IPS-18c (cell line): ENCODE data around the gene VWA8.
"Not testable (repeated sequence)": the region's sequence is repeated elsewhere in the genome, so short reads cannot be mapped to it uniquely, and the experiment has no call there.

Source experiments
- H3K4me3 ChIP-seq: 2 replicates; pipeline ENCODE4 v1.7.0; 2013; ENCODE audit warnings: low read depth, mild to moderate bottlenecking, low read length, moderate library complexity; ENCODE audit not compliant: insufficient read depth
- H3K9me3 ChIP-seq: one replicate; pipeline ENCODE4 v1.6.1; 2013; ENCODE audit warnings: mild to moderate bottlenecking, low read length, moderate library complexity; ENCODE audit not compliant: control insufficient read depth, insufficient read depth

VWA8 gene

DNA sequence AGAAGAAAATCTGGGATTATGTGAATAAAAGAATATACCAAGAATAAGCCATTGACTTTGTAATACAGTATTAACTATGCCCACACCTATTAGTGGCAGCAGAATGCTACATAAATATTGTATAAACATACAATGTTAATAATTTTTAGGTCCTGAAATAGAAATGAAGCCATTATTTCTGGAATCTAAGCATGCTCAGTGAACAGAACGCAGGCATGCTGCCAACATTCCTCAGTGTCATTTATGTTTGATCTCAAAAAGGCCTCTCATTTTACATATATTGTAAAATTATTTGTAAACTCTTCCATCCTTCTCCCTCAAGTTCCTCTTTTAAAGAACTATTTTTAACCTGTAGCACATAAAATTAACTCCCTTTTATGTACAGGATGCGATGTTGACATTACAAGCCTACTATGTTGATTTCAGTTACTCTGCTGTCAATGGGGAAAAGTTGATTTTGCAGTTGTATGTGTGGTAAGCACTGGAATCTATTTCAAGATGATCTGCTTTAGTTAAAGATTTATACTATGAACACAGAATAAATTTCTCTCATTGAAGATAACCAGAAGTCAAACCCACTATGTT is 118.8 kb downstream of the VWA8 start:
- Histone ChIP-seq H3K4me3 (no peak overlapping the region), H3K9me3 (no peaks in the 10 kb centered on the region)

DNA sequence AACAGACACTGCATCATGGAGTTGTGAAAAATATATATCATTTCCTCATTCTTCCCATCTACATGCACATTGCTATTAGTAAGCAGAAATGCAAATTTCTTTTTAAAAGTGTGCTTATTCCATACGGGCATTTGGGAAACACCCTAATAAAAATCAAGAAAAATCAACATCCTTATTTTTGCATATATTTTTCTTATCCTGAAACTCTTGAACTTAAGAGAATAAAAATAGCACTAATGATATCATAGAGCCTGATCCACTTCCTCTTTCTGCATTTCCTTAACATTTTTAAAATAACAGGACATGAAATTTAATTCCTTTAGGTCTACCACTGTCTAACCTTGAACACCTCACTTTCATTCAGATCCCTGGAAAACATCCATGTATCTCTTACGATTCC is 123.3 kb downstream of the VWA8 start:
- no peak overlapping the region for H3K4me3 ChIP-seq
- H3K9me3 ChIP-seq: peaks cover 3% of the 10 kb centered on the region

DNA sequence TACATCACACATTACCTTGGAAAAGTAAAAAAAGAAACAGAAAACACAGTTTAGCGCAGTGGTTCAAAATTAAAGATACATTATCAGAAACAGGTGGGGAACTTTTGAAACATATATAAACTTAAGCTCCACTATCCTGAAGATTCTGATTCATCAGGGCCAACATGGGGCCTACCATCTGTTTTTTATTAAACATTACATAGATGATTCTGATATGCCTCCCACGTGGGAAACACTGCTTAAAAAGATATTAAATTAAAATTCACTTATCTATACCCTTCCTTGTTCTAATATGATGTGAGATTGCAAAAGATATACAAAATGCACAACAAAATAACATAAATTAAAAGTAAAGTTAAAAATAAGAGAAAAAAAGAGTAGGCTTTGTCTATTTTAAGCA is 125.0 kb downstream of the VWA8 start:
- peaks cover 3% of the 10 kb centered on the region for H3K9me3 ChIP-seq
- no peak overlapping the region for H3K4me3 ChIP-seq

DNA sequence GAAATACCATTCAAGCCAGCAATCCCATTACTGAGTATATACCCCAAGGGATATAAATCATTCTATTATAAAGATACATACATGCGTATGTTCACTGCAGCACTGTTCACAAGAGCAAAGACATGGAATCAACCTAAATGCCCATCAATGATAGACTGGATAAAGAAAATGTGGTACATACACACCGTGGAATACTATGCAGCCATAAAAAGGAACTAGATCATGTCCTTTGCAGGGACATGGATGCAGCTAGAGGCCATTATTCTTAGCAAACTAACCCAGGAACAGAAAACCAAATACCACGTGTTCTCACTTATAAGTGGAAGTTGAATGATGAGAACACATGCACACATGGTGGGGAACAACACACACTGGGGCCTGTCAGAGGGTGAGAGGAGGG is 126.2 kb downstream of the VWA8 start:
- H3K9me3 ChIP-seq, H3K4me3 ChIP-seq: not testable (repeated sequence)

DNA sequence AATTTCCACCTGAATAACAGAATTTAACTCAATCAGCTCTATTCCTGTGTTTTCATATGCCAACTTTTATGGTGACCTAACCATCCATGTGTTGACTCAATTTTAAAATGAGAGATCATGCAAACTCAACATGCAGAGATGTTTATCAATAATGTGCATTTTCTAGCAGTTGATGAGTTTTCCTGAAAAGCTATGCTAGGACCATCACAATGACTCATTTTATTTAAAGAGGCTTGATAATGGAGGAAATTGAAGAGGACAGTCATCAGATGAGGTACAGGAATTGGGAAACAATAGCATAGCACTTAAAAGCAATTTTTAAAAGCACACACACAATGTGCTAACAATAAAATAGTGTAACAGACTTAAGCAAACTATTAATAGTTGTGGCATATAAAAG is 127.1 kb downstream of the VWA8 start:
- Histone ChIP-seq H3K4me3 (no peak overlapping the region), H3K9me3 (peaks cover 3% of the 10 kb centered on the region)

DNA sequence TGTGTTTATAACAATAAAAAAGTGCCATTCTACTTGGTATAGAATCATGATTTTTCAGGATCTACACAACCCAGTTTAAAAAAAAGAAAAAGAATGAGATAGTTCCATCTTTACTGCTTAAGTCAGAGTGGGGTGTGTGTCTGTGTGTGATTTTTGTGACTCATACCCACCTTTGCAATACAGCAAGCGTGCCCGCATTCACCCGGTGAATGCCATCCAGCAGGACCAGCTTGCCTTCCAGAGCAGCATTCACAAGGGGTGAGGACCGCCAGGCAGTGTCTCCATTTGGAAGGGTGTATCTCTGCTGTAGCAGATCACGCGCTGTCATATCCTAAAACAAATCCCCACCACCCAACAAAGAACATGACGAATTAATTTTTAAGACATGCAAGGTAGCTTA is 127.7 kb downstream of the VWA8 start:
- H3K9me3 ChIP-seq: peaks cover 3% of the 10 kb centered on the region
- H3K4me3 ChIP-seq: no peak overlapping the region

DNA sequence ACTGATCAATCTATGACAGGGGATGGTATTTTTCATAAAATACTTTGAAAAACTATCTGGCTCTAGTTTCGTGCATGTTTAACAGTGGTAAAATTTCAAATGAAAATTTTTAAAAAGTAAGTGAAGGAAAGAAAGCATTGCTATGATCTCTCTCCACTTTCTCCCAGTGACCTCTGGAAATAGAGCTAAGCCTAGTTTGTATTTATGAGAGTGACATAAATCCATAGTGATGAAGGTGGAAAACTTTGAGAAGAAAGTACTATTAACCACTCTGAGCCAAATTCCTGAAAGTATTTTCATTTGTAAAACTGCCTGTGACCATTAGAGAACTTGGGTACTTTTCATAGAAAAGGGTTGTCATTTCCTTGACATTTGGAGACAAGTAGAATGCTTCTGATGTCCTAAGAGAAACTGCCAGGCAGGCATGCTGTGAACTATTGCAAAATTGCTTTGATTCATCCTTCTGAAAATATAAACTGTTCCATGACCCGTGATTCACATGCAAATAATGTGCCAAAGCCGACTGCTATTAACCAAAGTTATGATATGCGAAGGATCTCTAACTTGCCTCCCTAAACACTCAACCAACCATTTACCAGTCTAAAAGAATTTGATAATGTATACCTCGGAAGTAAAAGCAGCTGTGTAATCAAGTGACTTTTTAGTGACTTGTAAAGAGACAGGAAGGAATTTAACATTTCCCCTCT is 133.2 kb downstream of the VWA8 start:
- no peak overlapping the region for H3K4me3 ChIP-seq
- no peaks in the 10 kb centered on the region for H3K9me3 ChIP-seq

DNA sequence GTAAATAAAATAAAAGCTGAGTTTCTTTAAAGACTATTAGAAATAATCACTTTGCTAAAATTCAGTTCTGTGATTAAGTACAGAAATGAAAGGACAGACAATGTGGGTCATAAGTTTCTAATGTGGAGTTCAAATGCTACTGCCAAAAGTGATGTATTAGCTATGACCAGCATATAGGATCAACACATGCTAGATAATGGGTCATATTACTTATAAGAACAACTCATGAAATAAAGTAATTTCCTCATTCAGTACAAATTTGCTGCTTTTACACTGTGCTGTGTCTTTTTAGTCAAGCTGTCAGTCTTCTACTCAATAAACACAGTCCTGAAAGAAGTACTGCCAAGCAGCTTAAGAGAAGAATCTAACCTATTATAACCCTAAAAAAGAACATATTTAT is 135.2 kb downstream of the VWA8 start:
- Histone ChIP-seq H3K4me3 (no peak overlapping the region), H3K9me3 (no peaks in the 10 kb centered on the region)

DNA sequence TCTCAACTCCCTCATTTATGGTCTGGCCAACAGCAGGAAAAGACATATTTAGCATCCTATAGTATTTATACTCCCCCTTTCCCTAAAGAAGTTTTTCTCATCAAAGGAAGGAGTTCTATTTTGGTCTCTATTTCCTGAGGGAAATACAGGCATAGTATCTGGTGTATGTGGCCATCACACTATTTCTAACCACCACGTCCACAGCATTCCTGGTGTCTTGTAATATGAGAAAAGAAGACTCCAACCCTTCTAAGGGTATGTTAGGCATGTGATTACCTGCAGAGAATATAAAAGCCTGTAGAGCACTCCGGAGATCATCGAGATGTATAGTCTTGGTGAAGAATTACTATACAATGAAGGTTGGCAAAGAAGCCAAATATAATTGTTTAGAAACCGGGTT is 137.4 kb downstream of the VWA8 start:
- H3K9me3 ChIP-seq: no peaks in the 10 kb centered on the region
- H3K4me3 ChIP-seq: no peak overlapping the region

DNA sequence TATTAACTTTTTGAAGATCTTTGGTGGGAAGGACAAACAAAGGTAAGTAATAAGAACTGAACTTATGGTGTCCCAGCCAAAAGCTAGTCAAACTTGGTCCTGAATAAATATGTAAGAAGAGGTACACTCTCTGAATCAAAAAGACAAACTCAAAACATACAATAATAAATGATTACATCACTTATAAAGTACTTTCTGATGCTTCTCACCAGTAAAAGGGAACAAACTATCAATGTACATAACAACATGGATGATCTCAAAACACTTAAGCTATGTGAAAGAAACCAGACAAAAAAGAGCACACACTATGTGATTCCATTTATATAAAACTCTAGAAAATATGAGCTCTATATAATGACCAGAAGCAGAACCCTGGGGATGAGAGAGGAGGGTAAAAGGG is 138.3 kb downstream of the VWA8 start:
- Histone ChIP-seq H3K9me3 (no peaks in the 10 kb centered on the region), H3K4me3 (no peak overlapping the region)

DNA sequence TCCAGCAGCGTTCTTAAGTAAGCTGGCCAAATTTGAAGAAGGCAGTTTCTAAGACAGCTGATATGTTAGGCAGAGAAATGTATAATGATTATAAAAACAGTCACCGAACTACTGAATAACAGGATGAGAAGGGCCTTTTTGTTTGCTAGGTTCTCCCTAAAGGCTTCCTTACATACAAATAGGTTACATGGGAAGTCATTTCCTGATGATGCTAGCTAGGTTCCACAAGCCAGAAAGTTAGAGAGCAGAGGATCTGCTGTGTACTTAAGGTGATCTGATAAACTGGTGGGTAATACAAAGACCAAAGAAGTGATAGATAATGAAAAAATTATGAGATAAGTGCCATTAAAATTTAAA is 139.7 kb downstream of the VWA8 start:
- H3K4me3 ChIP-seq: no peak overlapping the region
- no peaks in the 10 kb centered on the region for H3K9me3 ChIP-seq

DNA sequence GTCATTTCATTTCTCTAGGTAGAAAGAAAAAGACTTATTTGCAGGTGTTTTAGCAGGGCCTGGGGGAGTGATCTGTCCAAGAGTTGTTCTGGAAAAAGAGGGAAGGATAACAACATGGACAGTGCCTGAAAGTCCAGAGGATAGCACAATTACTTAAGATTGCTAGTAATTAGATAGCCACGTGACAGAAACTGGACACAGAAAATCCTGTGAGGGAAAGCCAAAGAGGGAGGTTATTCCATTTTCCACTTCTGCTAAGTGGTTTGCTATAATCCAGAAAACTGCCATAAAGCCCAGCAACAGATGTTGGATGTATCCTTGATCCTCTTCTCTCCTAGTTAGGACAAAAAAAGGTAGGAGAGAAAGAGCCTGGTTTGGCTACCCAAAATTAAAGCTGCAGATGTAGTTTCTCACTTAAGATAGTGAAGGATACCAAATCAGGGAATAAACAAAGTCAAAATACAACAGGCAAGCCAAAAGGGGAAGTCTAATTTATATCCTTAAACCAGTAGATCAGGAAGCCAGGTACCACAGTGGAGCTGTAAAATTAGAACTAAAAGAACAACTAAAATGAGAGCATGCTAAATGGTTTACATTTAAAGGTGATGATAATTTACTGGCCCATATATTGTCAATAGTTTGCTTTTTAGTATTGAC is 140.2 kb downstream of the VWA8 start:
- Histone ChIP-seq H3K4me3 (no peak overlapping the region), H3K9me3 (no peaks in the 10 kb centered on the region)

DNA sequence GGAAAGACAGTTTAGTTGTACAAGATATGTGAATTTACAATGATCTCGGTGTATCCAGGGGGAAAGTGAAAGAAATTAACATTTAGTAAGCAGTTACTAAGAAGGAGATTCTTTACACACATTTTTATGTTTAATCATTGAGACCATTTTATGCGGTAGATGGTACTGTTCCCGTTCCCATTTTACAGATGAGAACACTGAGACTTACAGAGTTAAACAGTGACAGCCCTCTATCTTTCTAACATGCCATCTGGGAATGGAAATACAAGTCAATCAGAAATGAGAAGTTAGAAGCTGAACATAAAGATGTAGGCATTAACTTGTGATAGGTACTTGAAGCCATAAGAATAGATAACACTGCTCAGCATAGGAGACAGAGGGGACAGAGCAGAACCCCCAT is 144.9 kb downstream of the VWA8 start:
- no peak overlapping the region for H3K4me3 ChIP-seq
- H3K9me3 ChIP-seq: no peaks in the 10 kb centered on the region

DNA sequence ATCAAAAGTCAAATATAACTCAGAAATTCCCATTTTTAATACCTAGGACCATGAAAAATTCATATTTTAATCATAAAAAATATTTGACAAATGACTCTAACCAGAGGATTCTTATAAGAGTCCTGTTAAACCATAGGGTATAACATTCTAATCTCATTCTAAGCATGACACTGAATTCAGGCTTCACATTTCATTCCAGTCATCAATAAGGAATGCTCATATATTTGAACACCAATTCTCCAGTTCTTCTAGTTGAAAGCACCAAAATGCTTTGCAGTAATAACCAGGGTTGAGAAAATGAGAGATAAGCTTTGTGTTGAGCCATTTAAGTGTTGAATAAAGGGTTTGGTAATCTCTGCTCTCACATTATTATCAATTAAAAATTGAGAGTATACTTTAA is 147.5 kb downstream of the VWA8 start:
- no peak overlapping the region for H3K4me3 ChIP-seq
- no peaks in the 10 kb centered on the region for H3K9me3 ChIP-seq

DNA sequence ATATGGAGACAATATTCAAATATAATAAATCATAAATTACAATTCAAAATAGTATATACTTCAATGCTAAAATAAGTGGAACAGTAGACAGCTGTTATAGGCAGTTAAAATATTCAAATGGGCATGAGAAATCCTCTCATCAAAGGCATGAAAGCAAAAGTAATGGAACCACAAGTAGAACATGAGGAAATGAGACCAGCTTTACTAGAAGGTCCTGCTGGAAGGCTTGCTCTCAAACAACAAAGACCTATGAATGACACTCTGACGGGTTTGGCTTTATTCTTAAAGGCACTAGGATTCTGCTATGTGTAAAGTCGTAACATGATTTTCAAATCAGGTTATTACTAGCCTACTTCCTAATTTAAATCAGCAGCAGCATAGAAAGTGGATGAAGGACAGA is 148.1 kb downstream of the VWA8 start:
- H3K9me3 ChIP-seq: no peaks in the 10 kb centered on the region
- H3K4me3 ChIP-seq: no peak overlapping the region

DNA sequence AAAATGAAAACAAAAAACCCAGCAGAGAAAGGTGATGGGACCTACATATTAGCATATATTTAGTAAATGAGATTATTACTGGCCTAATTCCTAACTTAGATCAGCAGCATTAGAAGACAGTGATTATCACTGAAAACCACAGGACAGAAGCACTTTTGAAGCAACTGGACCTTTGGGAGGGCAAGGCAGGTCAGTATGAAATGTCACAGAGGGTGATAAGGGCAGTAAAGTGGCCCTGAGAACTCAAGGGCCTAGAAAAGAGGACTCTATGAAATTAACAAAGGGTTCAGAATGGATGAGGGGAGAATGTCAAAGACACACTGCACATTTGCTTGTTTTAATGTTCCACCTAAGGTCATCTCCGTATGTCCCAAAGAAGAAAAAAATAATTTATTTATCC is 148.7 kb downstream of the VWA8 start:
- Histone ChIP-seq H3K4me3 (no peak overlapping the region), H3K9me3 (no peaks in the 10 kb centered on the region)

DNA sequence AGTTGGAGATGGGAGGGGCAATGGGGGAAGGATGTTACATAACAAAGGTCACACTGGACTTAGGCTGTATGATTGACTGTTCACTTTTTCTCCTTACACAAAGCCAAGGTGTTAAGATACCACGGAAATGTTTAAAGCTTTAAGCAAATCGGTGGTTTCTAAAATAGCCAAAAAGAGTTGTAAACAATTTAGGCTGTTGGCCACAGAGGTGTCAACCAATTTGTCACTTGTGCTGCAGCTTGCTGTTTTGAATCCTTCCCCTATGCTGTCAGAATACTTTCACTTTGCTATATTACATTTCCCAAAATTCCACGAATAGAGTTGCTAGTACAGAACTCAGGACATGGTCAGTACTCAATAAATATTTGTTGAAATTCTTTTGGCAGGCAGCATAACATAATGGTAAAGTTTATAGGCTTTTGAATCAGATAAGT is 149.3 kb downstream of the VWA8 start:
- Histone ChIP-seq H3K9me3 (no peaks in the 10 kb centered on the region), H3K4me3 (no peak overlapping the region)

DNA sequence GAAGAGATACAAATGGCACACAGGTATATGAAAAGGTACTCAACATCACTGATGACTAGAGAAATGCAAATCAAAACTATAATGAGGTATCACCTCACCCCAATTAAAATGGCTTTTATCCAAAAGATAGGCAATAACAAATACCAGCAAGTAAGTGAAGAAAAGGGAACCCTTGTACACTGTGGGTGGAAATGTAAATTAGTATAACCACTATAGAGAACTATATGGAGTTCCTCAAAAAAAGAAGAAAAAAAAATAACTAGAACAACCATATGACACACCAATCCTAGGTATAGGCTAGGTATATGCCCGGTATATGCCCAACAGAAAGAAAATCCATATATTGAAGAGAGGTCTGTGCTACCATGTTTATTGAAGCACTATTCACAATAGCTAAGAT is 150.9 kb downstream of the VWA8 start:
- Histone ChIP-seq H3K4me3 (no peak overlapping the region), H3K9me3 (no peaks in the 10 kb centered on the region)

DNA sequence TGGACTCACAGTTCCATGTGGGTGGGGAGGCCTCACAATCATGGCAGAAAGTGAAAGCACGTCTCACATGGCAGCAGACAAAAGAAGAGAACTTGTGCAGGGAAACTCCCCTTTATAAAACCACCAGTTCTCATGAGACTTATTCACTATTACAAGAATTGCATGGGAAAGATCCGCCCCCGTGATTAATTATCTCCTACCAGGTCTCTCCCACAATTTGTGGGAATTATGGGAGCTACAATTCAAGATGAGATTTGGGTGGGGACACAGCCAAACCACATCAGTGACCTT is 157.5 kb downstream of the VWA8 start:
- H3K9me3 ChIP-seq, H3K4me3 ChIP-seq: not testable (repeated sequence)
